SK-N-SH treated with all-trans-retinoic acid at 6 μM for 48 hours (cell line): ENCODE results near the gene COL4A2.

ENCODE experiments used
- ATAC-seq: fragments of 200-7000 bp; cut with Tn5 transposase; 3 replicates; pipeline ENCODE4 v1.9.1; 2020; ENCODE audit warnings: mild to moderate bottlenecking, moderate library complexity
- ARNTL ChIP-seq: fragments of 450-650 bp; formaldehyde crosslinking; IDR thresholded peaks from 2 replicates; pipeline ENCODE4 v1.5.0; 2020; ENCODE audit warnings: low read depth, mild to moderate bottlenecking, moderate library complexity, borderline replicate concordance
- BACH2 ChIP-seq: fragments of 250-450 bp; sonication (Bioruptor Pico); IDR thresholded peaks from 2 replicates; pipeline ENCODE4 v1.9.0; 2021; ENCODE audit warnings: mild to moderate bottlenecking, borderline replicate concordance
- CREB5 ChIP-seq: fragments of 250-450 bp; sonication (Bioruptor Pico); IDR thresholded peaks from 2 replicates; pipeline ENCODE4 v1.5.1; 2020; ENCODE audit warnings: low read depth, mild to moderate bottlenecking, moderate library complexity
- CSDC2 ChIP-seq: fragments of 250-450 bp; sonication (Bioruptor Pico); IDR thresholded peaks from 2 replicates; pipeline ENCODE4 v1.5.0; 2020; ENCODE audit warnings: mild to moderate bottlenecking, moderate library complexity
- CSRNP3 ChIP-seq: fragments of 250-450 bp; sonication (Bioruptor Pico); IDR thresholded peaks from 2 replicates; pipeline ENCODE4 v1.5.1; 2021; ENCODE audit warnings: mild to moderate bottlenecking, moderate library complexity
- GLIS3 ChIP-seq: fragments of 250-450 bp; sonication (Bioruptor Pico); IDR thresholded peaks from 2 replicates; pipeline ENCODE4 v1.5.0; 2020; ENCODE audit warnings: mild to moderate bottlenecking, moderate library complexity
- ISL1 ChIP-seq: fragments of 250-450 bp; sonication (Bioruptor Pico); IDR thresholded peaks from 2 replicates; pipeline ENCODE4 v2.1.2; 2022; ENCODE audit warnings: mild to moderate bottlenecking, moderate library complexity
- OSR1 ChIP-seq: fragments of 250-450 bp; sonication (Bioruptor Pico); IDR thresholded peaks from 2 replicates; pipeline ENCODE4 v1.8.0; 2022; ENCODE audit warnings: moderate library complexity, mild to moderate bottlenecking, inconsistent platforms
- PATZ1 ChIP-seq: fragments of 250-450 bp; sonication (Bioruptor Pico); IDR thresholded peaks from 2 replicates; pipeline ENCODE4 v1.8.0; 2020; ENCODE audit warnings: mild to moderate bottlenecking, moderate library complexity, borderline replicate concordance
- POU6F1 ChIP-seq: fragments of 250-450 bp; sonication (Bioruptor Pico); IDR thresholded peaks from 2 replicates; pipeline ENCODE4 v1.8.0; 2021; ENCODE audit warnings: low read depth, mild to moderate bottlenecking, moderate library complexity, borderline replicate concordance
- PPARA ChIP-seq: fragments of 250-450 bp; sonication (Bioruptor Pico); IDR thresholded peaks from 2 replicates; pipeline ENCODE4 v1.5.0; 2020; ENCODE audit warnings: mild to moderate bottlenecking, borderline replicate concordance
- RARB ChIP-seq: fragments of 250-450 bp; sonication (Bioruptor Pico); IDR thresholded peaks from 2 replicates; pipeline ENCODE4 v1.8.0; 2021; ENCODE audit warnings: mild to moderate bottlenecking, moderate library complexity
- SNAI2 ChIP-seq: fragments of 250-450 bp; sonication (Bioruptor Pico); IDR thresholded peaks from 2 replicates; pipeline ENCODE4 v1.5.0; 2020; ENCODE audit warnings: mild to moderate bottlenecking, moderate library complexity
- TCF4 ChIP-seq: fragments of 250-450 bp; sonication (Bioruptor Pico); IDR thresholded peaks from 2 replicates; pipeline ENCODE4 v1.8.0; 2021; ENCODE audit warnings: mild to moderate bottlenecking, moderate library complexity, borderline replicate concordance
- TOX ChIP-seq: fragments of 250-450 bp; sonication (Bioruptor Pico); IDR thresholded peaks from 2 replicates; pipeline ENCODE4 v1.8.0; 2021; ENCODE audit warnings: mild to moderate bottlenecking, moderate library complexity, borderline replicate concordance
- ZC3H10 ChIP-seq: fragments of 250-450 bp; sonication (Bioruptor Pico); IDR thresholded peaks from 2 replicates; pipeline ENCODE4 v1.5.1; 2021; ENCODE audit warnings: mild to moderate bottlenecking, moderate library complexity
- ZFP30 ChIP-seq: fragments of 450-650 bp; formaldehyde crosslinking; IDR thresholded peaks from 2 replicates; pipeline ENCODE4 v1.5.0; 2022; ENCODE audit warnings: mild to moderate bottlenecking, moderate library complexity
- ZNF565 ChIP-seq: fragments of 450-650 bp; formaldehyde crosslinking; conservative IDR thresholded peaks from 2 replicates; pipeline ENCODE4 v1.5.0; 2020; ENCODE audit warnings: low read depth, mild to moderate bottlenecking, moderate library complexity
- ZNF8 ChIP-seq: fragments of 450-650 bp; formaldehyde crosslinking; IDR thresholded peaks from 2 replicates; pipeline ENCODE4 v1.5.0; 2020; ENCODE audit warnings: mild to moderate bottlenecking, moderate library complexity

COL4A2 gene

GRCh38 chr13:110507678-110508381 lies 200.7 kb downstream of the COL4A2 start:
- ATAC-seq = no peak
- TF ChIP-seq CREB5 (no peak), ZC3H10 (CRISPR knock-in tag) (no peak), TCF4 (CRISPR knock-in tag) (no peak), OSR1 (CRISPR knock-in tag) (no peak), BACH2 (CRISPR knock-in tag) (no peak), ARNTL (CRISPR knock-in tag) (no peak), PATZ1 (no peak), CSRNP3 (CRISPR knock-in tag) (no peak), ZNF565 (CRISPR knock-in tag) (no peak), ZNF8 (CRISPR knock-in tag) (no peak), ISL1 (CRISPR knock-in tag) (no peak), PPARA (CRISPR knock-in tag) (no peak)

- no peak; the same call in 2 of the 3 replicates for ATAC-seq
- no peak for TF ChIP-seq SNAI2 (CRISPR knock-in tag)
- TF ChIP-seq POU6F1 (CRISPR knock-in tag) = no peak
- no peak for TF ChIP-seq CSDC2
- TF ChIP-seq ZC3H10 (CRISPR knock-in tag) = no peak
- no peak for TF ChIP-seq ZNF8 (CRISPR knock-in tag)
- no peak for TF ChIP-seq RARB
- no peak for TF ChIP-seq PPARA (CRISPR knock-in tag)
- TF ChIP-seq ARNTL (CRISPR knock-in tag) = no peak
- TF ChIP-seq CSRNP3 (CRISPR knock-in tag) = no peak
- no peak for TF ChIP-seq TOX (CRISPR knock-in tag)
- no peak for TF ChIP-seq PATZ1
- no peak for TF ChIP-seq GLIS3 (CRISPR knock-in tag)
- TF ChIP-seq ISL1 (CRISPR knock-in tag) = no peak
- no peak for TF ChIP-seq ZFP30 (CRISPR knock-in tag)
Observed at GRCh38 chr13:110509478-110509926, 202.4 kb downstream of the COL4A2 start.
